Fibroblast of the conjunctiva (primary cell): ENCODE measurements around the gene IL4R.
A peak's percentile ranks its signal among the peaks of the same experiment; 100 is the strongest.
"Not testable (repeated sequence)": the region's sequence is repeated elsewhere in the genome, so short reads cannot be mapped to it uniquely, and the experiment has no call there.

Experiments used
- DNase-seq: peaks from one replicate; pipeline ENCODE4 v3.0.0-alpha.2; 2010; ENCODE audit warnings: low read depth

IL4R gene

GRCh38 chr16:27404163-27404823 is 90.5 kb downstream of the IL4R start:
- no peak for DNase-seq

DNA sequence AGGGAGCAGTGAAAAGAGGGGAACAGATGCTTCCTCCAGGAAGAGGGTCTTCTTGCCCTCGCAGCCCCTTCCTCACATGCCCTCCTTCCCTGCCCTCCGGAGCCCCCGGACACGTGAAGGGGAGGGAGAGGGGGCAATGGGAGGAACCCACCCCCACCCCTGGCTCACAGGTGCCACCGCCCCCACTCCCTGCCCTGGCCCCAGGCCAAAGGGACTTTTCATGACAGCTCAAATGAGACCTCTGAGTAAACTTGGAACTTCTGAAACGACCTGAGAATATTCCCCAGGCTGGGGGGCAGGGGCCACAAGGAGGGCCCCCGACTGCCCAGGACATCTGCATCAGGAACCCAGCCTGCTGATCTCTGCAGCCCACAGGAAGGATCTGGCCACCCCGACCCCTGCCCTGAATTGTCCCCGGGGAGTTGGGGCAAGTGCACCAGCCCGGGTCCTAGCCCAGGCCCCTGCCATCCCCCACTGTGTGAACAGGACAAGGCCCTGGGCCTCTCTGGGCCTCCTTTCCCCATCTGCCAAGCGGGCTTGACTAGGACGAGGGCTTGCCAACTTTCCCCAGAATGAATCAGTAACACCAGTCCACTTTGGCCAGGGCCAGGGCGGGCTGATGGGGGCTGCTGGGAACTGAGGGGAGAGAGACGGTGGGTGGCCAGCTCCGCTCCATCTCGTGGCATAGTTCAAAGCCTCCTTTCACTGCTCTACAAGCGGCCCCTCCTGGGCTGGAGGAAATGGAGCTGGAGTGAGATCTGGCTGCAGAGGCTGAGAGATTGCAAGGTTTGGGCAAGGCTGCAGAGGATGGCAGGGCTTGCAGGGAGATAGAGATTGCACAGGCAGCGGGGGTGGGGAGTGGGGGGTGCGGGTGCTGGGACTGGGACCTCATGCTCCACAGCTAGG is 92.0 kb downstream of the IL4R start:
- DNase-seq, result no peak

DNA sequence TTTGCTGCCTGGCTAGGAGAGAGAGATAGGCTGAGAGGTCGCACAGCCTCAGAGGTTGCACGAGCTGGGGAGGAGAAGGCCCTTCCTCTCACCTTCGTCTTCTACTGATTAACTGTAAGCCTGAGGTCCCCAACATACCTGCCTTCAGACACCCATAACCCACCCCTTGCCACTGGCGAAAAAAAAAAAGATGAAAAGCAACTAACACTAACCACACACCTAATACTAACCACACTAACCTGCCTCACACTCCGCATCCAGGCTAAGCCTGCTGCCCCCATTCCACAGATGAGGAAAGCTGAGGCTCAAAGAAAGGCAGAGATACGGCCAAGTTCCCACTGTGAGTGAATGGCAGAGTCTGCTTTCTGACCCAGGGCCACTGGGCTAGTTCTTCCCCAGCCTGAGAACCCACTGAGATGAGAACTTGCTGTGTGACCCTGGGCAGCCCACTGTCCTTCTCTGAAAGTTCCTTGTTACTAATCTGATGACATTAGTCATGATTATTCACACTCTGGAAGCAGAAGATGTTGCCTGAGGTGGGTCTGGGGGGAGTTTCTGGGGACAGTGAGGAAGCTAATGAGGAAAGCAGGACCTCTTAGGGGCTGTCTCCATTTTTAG is 92.8 kb downstream of the IL4R start:
- no peak for DNase-seq

DNA sequence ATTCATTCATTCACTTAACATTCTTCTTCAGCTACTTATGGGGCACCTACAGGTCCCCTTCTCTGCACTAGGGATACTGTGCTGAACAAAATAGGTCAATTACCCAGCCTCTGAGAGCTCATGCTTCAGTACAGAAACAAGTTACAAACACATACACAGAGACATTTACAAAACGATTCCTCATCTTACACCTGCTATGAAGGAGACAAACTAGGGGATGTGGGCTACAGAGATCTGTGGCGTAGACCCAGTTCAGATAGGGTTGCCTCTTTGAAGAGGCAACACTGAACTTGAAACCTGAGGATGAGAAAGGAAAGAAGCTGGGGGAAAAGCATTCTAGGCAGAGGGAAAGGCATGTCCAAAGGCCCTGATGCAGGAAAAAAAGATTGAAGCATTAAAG is 93.4 kb downstream of the IL4R start:
- DNase-seq, result no peak

DNA sequence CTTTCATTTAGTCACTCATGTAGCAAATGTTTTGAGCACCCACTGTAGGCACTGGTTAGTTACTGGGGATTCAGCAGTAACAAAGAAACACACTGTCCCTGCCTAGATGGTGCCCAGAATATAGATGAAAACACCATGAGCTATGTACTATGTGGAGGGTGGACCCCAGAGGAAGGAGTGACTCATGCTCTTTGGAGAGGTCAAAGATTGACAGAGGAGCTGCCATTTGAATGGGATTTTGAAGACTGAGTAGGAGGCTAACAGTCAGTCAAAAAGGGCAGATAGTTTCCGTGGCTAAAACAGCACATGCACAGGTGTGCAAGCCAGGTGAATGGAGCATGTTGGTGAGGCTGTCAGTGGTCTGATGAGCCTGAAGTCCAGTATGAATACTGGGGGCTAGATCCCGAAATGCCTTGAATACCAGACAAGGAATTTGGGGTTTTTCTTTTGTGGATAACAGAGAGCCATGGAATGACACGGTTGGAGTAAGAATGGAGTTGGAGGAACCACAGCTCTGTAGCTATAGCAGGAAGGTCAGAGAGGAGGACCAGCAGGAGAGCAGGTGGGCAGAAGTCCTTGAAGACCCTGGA is 94.3 kb downstream of the IL4R start:
- peak; percentile 30 for DNase-seq

GRCh38 chr16:27408602-27409031 is 94.8 kb downstream of the IL4R start:
- DNase-seq, result no peak

- not testable (repeated sequence) for DNase-seq
Observed at GRCh38 chr16:27409958-27410357, 96.2 kb downstream of the IL4R start.

DNA sequence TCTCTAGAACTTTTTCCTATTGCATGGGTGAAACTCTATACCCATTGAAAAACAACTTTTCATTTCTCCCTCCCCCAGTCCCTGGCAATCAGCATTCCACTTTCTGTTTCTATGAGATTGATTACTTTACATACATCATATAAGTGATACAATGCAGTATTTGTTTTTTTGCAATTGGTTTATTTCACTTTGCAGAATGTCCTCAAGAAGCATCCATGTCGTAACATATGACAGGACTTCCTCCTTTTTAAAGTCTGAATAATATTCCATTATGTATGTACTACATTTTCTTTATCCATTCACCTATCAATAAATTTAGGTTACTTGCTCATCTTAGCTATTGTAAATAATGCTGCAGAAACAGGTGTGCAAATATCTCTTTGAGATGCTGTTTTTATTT is 97.0 kb downstream of the IL4R start:
- no peak for DNase-seq

DNA sequence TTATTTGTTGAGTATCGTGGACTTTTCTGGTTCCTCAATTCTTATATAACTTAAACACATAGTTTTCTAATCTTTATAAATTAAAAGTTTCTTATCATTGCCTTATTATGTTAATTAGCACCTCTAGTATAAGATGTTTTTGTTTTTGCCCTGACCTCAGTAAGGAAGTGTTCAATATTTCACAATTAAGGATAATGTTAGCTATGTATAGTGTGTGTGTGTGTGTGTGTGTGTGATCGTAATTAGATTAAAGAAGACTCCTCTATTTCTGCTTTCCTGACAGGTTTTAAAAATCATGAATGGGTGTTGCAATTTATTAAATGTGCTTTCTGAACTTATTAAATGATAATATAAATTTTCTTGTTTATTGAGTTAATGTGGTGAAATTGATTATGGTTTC is 100.2 kb downstream of the IL4R start:
- no peak for DNase-seq
